SK-N-SH (cell line): ENCODE data around the gene AGBL5. TPM values are rescaled to one million over a fixed set of nuclear protein-coding genes. Genes with fewer than 3 reads are reported as not detected.

ENCODE experiments used
- CTCF ChIA-PET: fragments of 300-600, 350-600 bp; formaldehyde crosslinking; extraction: SDS; loops from one replicate; lab custom pipeline; 2021; lab: Yijun Ruan, JAX
- POLR2A ChIA-PET: fragments of 350-600 bp; sonication (Branson Sonifier 250); formaldehyde crosslinking; extraction: SDS; loops from one replicate; lab custom pipeline; 2020; ENCODE audit warnings: antibody characterized with exemption, inconsistent platforms; lab: Yijun Ruan, JAX
- DNase-seq: peaks from one replicate; pipeline ENCODE4 v3.0.0; 2012
- H2AFZ ChIP-seq: fragments of 200-600 bp; sonication (generic); 2 replicates; pipeline ENCODE4 v1.8.1; 2016; ENCODE audit warnings: antibody characterized with exemption, mild to moderate bottlenecking, low read depth
- H3F3A ChIP-seq: fragments of 200-600 bp; sonication (generic); replicated peaks from 2 replicates; pipeline ENCODE3; 2016; ENCODE audit warnings: antibody characterized with exemption, mild to moderate bottlenecking; ENCODE audit not compliant: insufficient read depth
- H3K27ac ChIP-seq, 2 experiments: fragments of 200-500 bp in 1 of 2; fragments of 200-600 bp in 1 of 2; sonication (Bioruptor generic) in 1 of 2; sonication (generic), shearing (Covaris generic) in 1 of 2; 2 replicates each; pipeline versions ENCODE4 v1.5.1 to v1.6.1; 2014 to 2016; ENCODE audit warnings: low read depth in 2 of 2, inconsistent platforms in 1 of 2, low read length in 1 of 2, mild to moderate bottlenecking in 1 of 2, mixed read lengths in 1 of 2
- H3K27me3 ChIP-seq: fragments of 200-600 bp; sonication (generic), shearing (Covaris generic); 2 replicates; pipeline ENCODE4 v1.6.1; 2016; ENCODE audit warnings: mixed run types; ENCODE audit not compliant: insufficient read depth
- H3K36me3 ChIP-seq, 2 experiments: fragments of 200-500 bp in 1 of 2; fragments of 200-600 bp in 1 of 2; sonication (Bioruptor generic) in 1 of 2; sonication (generic) in 1 of 2; replicated peaks in 1 of 2; 2 replicates each; pipeline versions ENCODE3 to v1.5.1; 2014 to 2016; ENCODE audit warnings: low read length in 1 of 2, mild to moderate bottlenecking in 1 of 2; ENCODE audit not compliant: insufficient read depth in 2 of 2, control insufficient read depth in 1 of 2
- H3K4me1 ChIP-seq, 2 experiments: fragments of 200-500 bp in 1 of 2; fragments of 200-600 bp in 1 of 2; sonication (Bioruptor generic) in 1 of 2; sonication (generic), shearing (Covaris generic) in 1 of 2; 2 replicates each; pipeline versions ENCODE4 v1.5.1 to v1.6.1; 2014 to 2016; ENCODE audit warnings: low read depth in 1 of 2, low read length in 1 of 2, mixed run types in 1 of 2; ENCODE audit not compliant: insufficient read depth in 2 of 2, control insufficient read depth in 1 of 2
- H3K4me2 ChIP-seq: fragments of 200-600 bp; sonication (generic), shearing (Covaris generic); 2 replicates; pipeline ENCODE4 v1.6.1; 2017; ENCODE audit warnings: mixed run types
- H3K4me3 ChIP-seq, 2 experiments: fragments of 200-500 bp in 1 of 2; fragments of 200-600 bp in 1 of 2; sonication (Bioruptor generic) in 1 of 2; sonication (generic), shearing (Covaris generic) in 1 of 2; 2 replicates each; pipeline versions ENCODE4 v1.5.1 to v1.8.1; 2014 to 2016; ENCODE audit warnings: low read depth in 2 of 2, inconsistent platforms in 1 of 2, low read length in 1 of 2, mild to moderate bottlenecking in 1 of 2, mixed read lengths in 1 of 2, moderate library complexity in 1 of 2
- H3K79me2 ChIP-seq: fragments of 200-600 bp; sonication (generic); 2 replicates; pipeline ENCODE4 v1.8.1; 2017; ENCODE audit warnings: mild to moderate bottlenecking; ENCODE audit not compliant: insufficient read depth
- H3K9ac ChIP-seq: fragments of 200-600 bp; sonication (generic); 2 replicates; pipeline ENCODE4 v1.6.1; 2017; ENCODE audit warnings: mixed run types
- H3K9me2 ChIP-seq: fragments of 200-600 bp; sonication (generic); 2 replicates; pipeline ENCODE4 v1.6.1; 2017; ENCODE audit warnings: mixed run types
- H3K9me3 ChIP-seq: fragments of 200-600 bp; sonication (generic); 2 replicates; pipeline ENCODE4 v1.6.1; 2017; ENCODE audit warnings: mixed run types, mild to moderate bottlenecking, moderate library complexity
- H4K20me1 ChIP-seq: fragments of 200-600 bp; sonication (generic); 2 replicates; pipeline ENCODE4 v1.6.1; 2017; ENCODE audit warnings: mild to moderate bottlenecking, mixed run types; ENCODE audit not compliant: insufficient read depth
- CHD2 ChIP-seq: fragments of 150-350 bp; IDR thresholded peaks from 2 replicates; pipeline ENCODE4 v1.6.1; 2018; ENCODE audit warnings: low read length; ENCODE audit not compliant: partially characterized antibody
- CTCF ChIP-seq: fragments of 200-600 bp; sonication (generic); IDR thresholded peaks from 2 replicates; pipeline ENCODE4 v1.6.1; 2017; ENCODE audit warnings: antibody characterized with exemption, mild to moderate bottlenecking, moderate library complexity
- EP300 ChIP-seq, 2 experiments: IDR thresholded peaks; 2 replicates each; pipeline versions ENCODE4 v1.4.0 to v1.6.1; 2012; ENCODE audit warnings: borderline replicate concordance in 1 of 2, low read depth in 1 of 2, low read length in 1 of 2
- EZH2phosphoT487 ChIP-seq: fragments of 200-600 bp; sonication (generic); IDR thresholded peaks from 2 replicates; pipeline ENCODE4 v1.6.1; 2017; ENCODE audit warnings: low read depth, mixed run types, mild to moderate bottlenecking, antibody characterized with exemption, moderate library complexity, borderline replicate concordance
- FOSL2 ChIP-seq: IDR thresholded peaks from 2 replicates; pipeline ENCODE4 v1.4.0; 2012; ENCODE audit warnings: low read depth, mild to moderate bottlenecking, moderate library complexity, borderline replicate concordance
- FOXJ3 ChIP-seq: sonication (generic); formaldehyde crosslinking; IDR thresholded peaks from 2 replicates; pipeline ENCODE4 v1.5.1; 2020; ENCODE audit warnings: mild to moderate bottlenecking, missing genetic modification reagents
- FOXM1 ChIP-seq: IDR thresholded peaks from 2 replicates; pipeline ENCODE4 v1.4.0; 2012; ENCODE audit warnings: low read depth, mild to moderate bottlenecking
- GABPA ChIP-seq: IDR thresholded peaks from 2 replicates; pipeline ENCODE4 v1.4.0; 2012; ENCODE audit warnings: low read depth, mild to moderate bottlenecking
- IRF3 ChIP-seq: fragments of 150-350 bp; IDR thresholded peaks from 2 replicates; pipeline ENCODE4 v1.6.1; 2016; ENCODE audit warnings: mild to moderate bottlenecking, low read depth, low read length
- NRF1 ChIP-seq: IDR thresholded peaks from 2 replicates; pipeline ENCODE4 v1.6.1; 2012; ENCODE audit warnings: low read depth, mild to moderate bottlenecking, low read length
- POLR2AphosphoS5 ChIP-seq: IDR thresholded peaks from 2 replicates; pipeline ENCODE4 v1.6.1; 2012; ENCODE audit warnings: low read depth, low read length
- RAD21 ChIP-seq: IDR thresholded peaks from 2 replicates; pipeline ENCODE4 v1.6.1; 2012; ENCODE audit warnings: mild to moderate bottlenecking, low read length
- RFX5 ChIP-seq: IDR thresholded peaks from 2 replicates; pipeline ENCODE4 v1.6.1; 2012; ENCODE audit warnings: mild to moderate bottlenecking, improper control_type of control experiment, low read length
- SIN3A ChIP-seq: IDR thresholded peaks from 2 replicates; pipeline ENCODE4 v1.6.1; 2012; ENCODE audit warnings: low read depth, mild to moderate bottlenecking, low read length, moderate library complexity, borderline replicate concordance
- TAF1 ChIP-seq: IDR thresholded peaks from 2 replicates; pipeline ENCODE4 v1.6.1; 2012; ENCODE audit warnings: low read depth, mild to moderate bottlenecking, low read length, moderate library complexity, borderline replicate concordance
- USF1 ChIP-seq: IDR thresholded peaks from 2 replicates; pipeline ENCODE4 v1.4.0; 2012; ENCODE audit warnings: low read depth, borderline replicate concordance
- ZBTB33 ChIP-seq: IDR thresholded peaks from 2 replicates; pipeline ENCODE4 v1.4.0; 2012; ENCODE audit warnings: low read depth, borderline replicate concordance
- WGBS: methylation state at CpG from one replicate; pipeline ENCODE4 v1.1.6; 2017; ENCODE audit warnings: low lambda C conversion rate; 5-methylcytosine and 5-hydroxymethylcytosine counted together
- polyA plus RNA-seq, 3 experiments: library from polyadenylated mRNA; depleted of rRNA; stranded (reverse); fragments of >200 nt; gene quantifications; 2 replicates each; pipeline ENCODE4 v1.2.3, GENCODE V29; 2012

AGBL5 gene
- polyA plus RNA-seq, 1 of the 3 experiments (the other 2 are of a cell fraction), result 45.5 TPM

DNA sequence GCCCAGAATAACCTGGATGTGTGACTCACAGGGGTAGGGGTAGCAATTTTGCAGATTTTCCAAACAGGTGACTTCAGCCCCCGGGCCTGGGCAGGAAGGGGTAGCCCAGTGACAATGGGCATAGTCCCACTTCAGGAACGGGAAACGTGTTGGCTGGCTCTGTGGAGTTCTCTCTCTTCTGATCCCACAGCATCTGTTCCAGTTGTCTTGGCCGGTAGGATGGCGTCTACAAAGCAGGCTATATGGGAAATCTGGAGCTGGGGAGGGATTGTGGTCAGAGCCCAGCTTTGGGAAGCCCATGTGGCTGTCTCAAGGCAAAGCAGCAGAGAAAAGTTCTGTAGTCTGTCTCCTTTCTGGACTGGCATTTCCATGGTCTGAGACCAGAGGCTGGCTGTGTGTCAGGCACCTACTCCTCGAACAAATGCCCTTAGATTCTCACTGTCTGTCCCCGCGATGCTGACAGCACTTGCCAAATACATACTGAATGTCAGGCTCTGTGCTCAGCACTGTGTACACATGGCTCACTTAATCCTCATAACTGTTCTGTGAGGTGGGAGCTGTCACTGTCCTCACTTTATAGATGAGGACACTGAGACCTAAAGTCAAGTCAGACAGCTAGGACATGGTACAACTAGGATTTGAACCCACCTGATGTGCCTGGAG lies 36.6 kb upstream of the AGBL5 start:
- CTCF ChIA-PET, result interaction anchor here (0.7 to 33.3 kb wide), 11 partner anchors 9 to 409 kb away, joined by 3 to 1017 read pairs (median 30); partner anchors contain the start of genes AGBL5, DPYSL5 and MAPRE3
- H3F3A ChIP-seq, result no peaks in the 10 kb centered on the region
- 94% methylated on average over 8 of the region's 8 CpGs for WGBS

More for the DNA sequence above, 36.6 kb upstream of the AGBL5 start:
- Histone ChIP-seq H3K9ac (no peak overlapping the region), H3K9me2 (no peaks in the 10 kb centered on the region), H3K4me3 (no peak overlapping the region), H4K20me1 (peaks cover 6% of the 10 kb centered on the region; the same call in 1 of the 2 replicates), H3K36me3 (no peaks in the 10 kb centered on the region), H3K27ac (peak overlapping the region in 1 of 2 experiments; percentile 68; a peak in 2 of 4 replicates), H2AFZ (no peak overlapping the region), H3K9me3 (no peaks in the 10 kb centered on the region), H3K79me2 (no peaks in the 10 kb centered on the region), H3K4me1 (peaks cover 14 to 17% of the 10 kb centered on the region in 2 experiments; a peak in 2 of 4 replicates), H3K27me3 (no peaks in the 10 kb centered on the region), H3K4me2 (peak overlapping the region; percentile 22; the same call in 1 of the 2 replicates)
- POLR2A ChIA-PET, result interaction anchor here (2.8 kb wide), 1 partner anchor 53 kb away, joined by 17 read pairs; no protein-coding TSS in a partner anchor
- TF ChIP-seq IRF3 (no peak), FOXJ3 (CRISPR knock-in tag) (no peak), POLR2AphosphoS5 (no peak), ZBTB33 (no peak), CTCF (no peak), NRF1 (no peak), TAF1 (no peak), USF1 (no peak), EZH2phosphoT487 (no peak), GABPA (no peak), FOXM1 (no peak), RFX5 (no peak), SIN3A (no peak), EP300 (IDR thresholded peaks at IDR 0.05; ENCODE audit: borderline replicate concordance in 1 of 2, low read depth in 1 of 2, low read length in 1 of 2) (no peak), FOSL2 (no peak), CHD2 (no peak), RAD21 (no peak)
- no peak for DNase-seq
